DND-41 (cell line): ENCODE data around the gene INPP4A.

Source experiments
- ATAC-seq: fragments of 200-7000 bp; cut with Tn5 transposase; 3 replicates; pipeline ENCODE4 v1.9.1; 2021; ENCODE audit warnings: low read depth; ENCODE audit not compliant: insufficient read depth
- DNase-seq: peaks from one replicate; pipeline ENCODE4 v3.0.0-alpha.2; 2020
- H2AFZ ChIP-seq: 2 replicates; pipeline ENCODE4 v1.6.0; 2012; ENCODE audit warnings: low read depth, low read length
- H3K27ac ChIP-seq: 2 replicates; pipeline ENCODE4 v1.5.1; 2012; ENCODE audit warnings: low read length, inconsistent platforms
- H3K27me3 ChIP-seq: fragments of 200-600 bp; sonication (generic); 2 replicates; pipeline ENCODE4 v1.6.0; 2012; ENCODE audit warnings: low read length, mild to moderate bottlenecking, inconsistent platforms; ENCODE audit not compliant: insufficient read depth, poor library complexity
- H3K36me3 ChIP-seq: 2 replicates; pipeline ENCODE4 v1.5.1; 2012; ENCODE audit warnings: low read length, inconsistent platforms; ENCODE audit not compliant: insufficient read depth
- H3K4me1 ChIP-seq: 2 replicates; pipeline ENCODE4 v1.5.1; 2012; ENCODE audit warnings: mild to moderate bottlenecking, low read length; ENCODE audit not compliant: insufficient read depth
- H3K4me2 ChIP-seq: 2 replicates; pipeline ENCODE4 v1.6.0; 2012; ENCODE audit warnings: mild to moderate bottlenecking, moderate library complexity, low read length, inconsistent platforms; ENCODE audit not compliant: insufficient read depth
- H3K4me3 ChIP-seq, 2 experiments: fragments of 200-600 bp in 1 of 2; shearing (Covaris generic) in 1 of 2; 2 replicates each; pipeline ENCODE4 v1.5.1; 2012 to 2016; ENCODE audit warnings: inconsistent platforms in 2 of 2, low read length in 2 of 2, mild to moderate bottlenecking in 2 of 2, low read depth in 1 of 2, moderate library complexity in 1 of 2
- H3K79me2 ChIP-seq: 2 replicates; pipeline ENCODE4 v1.6.0; 2012; ENCODE audit warnings: low read length, inconsistent platforms; ENCODE audit not compliant: insufficient read depth
- H3K9ac ChIP-seq: 2 replicates; pipeline ENCODE4 v1.6.0; 2012; ENCODE audit warnings: low read depth, mild to moderate bottlenecking, inconsistent platforms, low read length, moderate library complexity
- H3K9me3 ChIP-seq: 2 replicates; pipeline ENCODE4 v1.5.1; 2012; ENCODE audit warnings: low read length, moderate library complexity, mild to moderate bottlenecking, inconsistent platforms; ENCODE audit not compliant: insufficient read depth, severe bottlenecking
- H4K20me1 ChIP-seq: 2 replicates; pipeline ENCODE4 v1.6.0; 2012; ENCODE audit warnings: low read length; ENCODE audit not compliant: insufficient read depth
- EZH2 ChIP-seq: IDR thresholded peaks from 3 replicates; pipeline ENCODE4 v1.6.1; 2012; ENCODE audit warnings: borderline replicate concordance, low read depth, mild to moderate bottlenecking, moderate library complexity, low read length, inconsistent platforms; ENCODE audit not compliant: severe bottlenecking
- TF ChIP-seq, protein P1 (sequence below): IDR thresholded peaks from 2 replicates; pipeline ENCODE4 v1.5.1; 2012; ENCODE audit warnings: borderline replicate concordance, low read length, moderate library complexity, mild to moderate bottlenecking; ENCODE audit not compliant: poor library complexity, severe bottlenecking; ENCODE audit errors: extremely low read depth

The INPP4A gene

DNA sequence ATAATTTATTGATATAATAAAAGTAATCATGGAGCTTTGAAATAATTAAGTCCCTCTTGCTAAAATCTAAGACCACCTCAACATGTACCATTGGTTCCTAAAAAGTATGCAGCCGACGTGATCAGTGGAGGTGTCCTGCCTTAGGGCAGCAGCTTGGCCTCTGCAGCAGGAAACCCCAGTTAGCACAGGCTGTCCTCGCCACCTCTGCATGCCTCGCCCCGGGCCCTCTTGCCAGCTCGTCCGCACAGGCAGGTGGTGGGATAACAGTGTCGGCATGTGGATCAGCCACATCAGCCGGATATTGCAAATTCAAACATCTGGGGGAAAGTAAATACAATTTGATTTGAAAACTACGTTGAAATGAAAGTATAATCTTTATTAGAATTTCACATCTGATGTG, 140.7 kb downstream of the INPP4A start:
- H3K4me1 ChIP-seq: peaks cover 11% of the 10 kb centered on the region
- H3K36me3 ChIP-seq: peaks cover 49% of the 10 kb centered on the region
- H3K27me3 ChIP-seq: no peaks in the 10 kb centered on the region
- no peak overlapping the region for H3K4me2 ChIP-seq
- no peak overlapping the region for H3K4me3 ChIP-seq
- ATAC-seq (no peak), DNase-seq (no peak)
- TF ChIP-seq, protein P1, sequence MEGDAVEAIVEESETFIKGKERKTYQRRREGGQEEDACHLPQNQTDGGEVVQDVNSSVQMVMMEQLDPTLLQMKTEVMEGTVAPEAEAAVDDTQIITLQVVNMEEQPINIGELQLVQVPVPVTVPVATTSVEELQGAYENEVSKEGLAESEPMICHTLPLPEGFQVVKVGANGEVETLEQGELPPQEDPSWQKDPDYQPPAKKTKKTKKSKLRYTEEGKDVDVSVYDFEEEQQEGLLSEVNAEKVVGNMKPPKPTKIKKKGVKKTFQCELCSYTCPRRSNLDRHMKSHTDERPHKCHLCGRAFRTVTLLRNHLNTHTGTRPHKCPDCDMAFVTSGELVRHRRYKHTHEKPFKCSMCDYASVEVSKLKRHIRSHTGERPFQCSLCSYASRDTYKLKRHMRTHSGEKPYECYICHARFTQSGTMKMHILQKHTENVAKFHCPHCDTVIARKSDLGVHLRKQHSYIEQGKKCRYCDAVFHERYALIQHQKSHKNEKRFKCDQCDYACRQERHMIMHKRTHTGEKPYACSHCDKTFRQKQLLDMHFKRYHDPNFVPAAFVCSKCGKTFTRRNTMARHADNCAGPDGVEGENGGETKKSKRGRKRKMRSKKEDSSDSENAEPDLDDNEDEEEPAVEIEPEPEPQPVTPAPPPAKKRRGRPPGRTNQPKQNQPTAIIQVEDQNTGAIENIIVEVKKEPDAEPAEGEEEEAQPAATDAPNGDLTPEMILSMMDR: no peak
- TF ChIP-seq EZH2: no peak
- no peaks in the 10 kb centered on the region for H3K9me3 ChIP-seq
- no peak overlapping the region for H2AFZ ChIP-seq
- no peaks in the 10 kb centered on the region for H3K79me2 ChIP-seq
- H4K20me1 ChIP-seq: no peaks in the 10 kb centered on the region
- no peak overlapping the region for H3K27ac ChIP-seq
- no peak overlapping the region for H3K9ac ChIP-seq

DNA sequence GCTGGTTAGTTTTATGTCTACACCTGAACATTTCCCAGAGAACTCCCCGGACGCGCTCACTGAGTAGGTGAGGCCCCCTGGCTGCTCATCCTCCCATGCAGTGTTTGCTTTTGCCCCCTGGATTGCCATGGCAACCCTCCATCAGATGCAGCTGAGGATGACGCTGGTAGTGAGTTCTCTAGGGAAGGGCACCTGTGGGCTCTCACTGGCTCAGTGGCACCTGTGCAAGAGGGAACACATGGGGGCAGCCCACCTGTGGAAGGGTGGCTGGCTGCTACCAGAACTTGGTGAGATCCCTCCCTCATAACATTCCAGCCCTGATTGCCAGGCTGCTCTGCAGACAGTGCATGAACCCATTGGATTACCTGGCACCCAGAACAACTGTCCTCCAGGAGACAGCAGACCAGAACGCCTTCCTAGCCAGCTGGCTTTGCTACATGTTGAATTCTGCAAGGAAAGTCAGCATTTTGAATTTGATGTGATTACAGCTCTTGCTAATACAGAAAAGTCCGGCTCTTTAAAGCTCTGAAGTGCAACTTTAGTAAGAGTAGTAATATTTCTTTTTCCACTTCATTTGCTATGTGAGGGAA, 142.0 kb downstream of the INPP4A start:
- Histone ChIP-seq H2AFZ (no peak overlapping the region), H3K36me3 (peaks cover 51% of the 10 kb centered on the region), H3K4me3 (no peak overlapping the region), H3K9me3 (no peaks in the 10 kb centered on the region), H4K20me1 (no peaks in the 10 kb centered on the region), H3K4me2 (no peak overlapping the region), H3K27ac (no peak overlapping the region), H3K27me3 (no peaks in the 10 kb centered on the region), H3K9ac (no peak overlapping the region), H3K79me2 (no peaks in the 10 kb centered on the region), H3K4me1 (peaks cover 11% of the 10 kb centered on the region)
- DNase-seq (no peak), ATAC-seq (no peak)
- TF ChIP-seq EZH2: no peak
- TF ChIP-seq, protein P1: no peak

DNA sequence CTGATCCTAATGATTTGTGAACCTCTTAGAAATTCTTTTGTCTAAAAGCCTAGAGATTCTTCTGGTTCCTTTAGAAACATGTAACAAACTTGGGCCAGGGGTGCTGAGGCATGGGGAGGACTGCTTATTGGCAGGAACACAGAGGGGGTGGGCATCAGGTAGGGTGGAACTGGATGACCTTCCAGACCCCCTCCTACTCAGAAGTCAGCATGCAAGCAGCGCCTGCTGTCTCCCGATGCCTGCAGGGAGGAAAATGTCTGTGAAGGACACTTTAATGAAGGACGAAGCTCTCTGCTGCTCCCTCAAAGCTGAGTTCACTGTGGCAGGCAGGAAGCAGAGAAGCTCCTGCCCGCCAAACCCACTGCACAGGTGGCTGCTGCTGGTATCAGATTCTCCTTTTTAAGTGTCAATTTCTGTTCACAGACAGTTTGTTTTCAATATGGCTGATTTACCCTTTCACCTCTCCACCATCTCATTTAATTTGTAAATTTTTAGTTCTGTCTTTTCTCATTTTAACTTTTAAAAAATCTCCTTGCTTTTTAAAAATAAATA, 144.3 kb downstream of the INPP4A start:
- no peak overlapping the region for H3K4me3 ChIP-seq
- peak; percentile 50 for DNase-seq
- H3K27me3 ChIP-seq: no peaks in the 10 kb centered on the region
- no peaks in the 10 kb centered on the region for H4K20me1 ChIP-seq
- peaks cover 11% of the 10 kb centered on the region for H3K4me1 ChIP-seq
- peaks cover 53% of the 10 kb centered on the region for H3K36me3 ChIP-seq
- H2AFZ ChIP-seq: no peak overlapping the region
- peak; percentile 79 for ATAC-seq
- no peak overlapping the region for H3K9ac ChIP-seq
- H3K4me2 ChIP-seq: no peak overlapping the region
- H3K9me3 ChIP-seq: peaks cover 4% of the 10 kb centered on the region
- TF ChIP-seq, protein P1: no peak
- no peak for TF ChIP-seq EZH2
- H3K27ac ChIP-seq: peak overlapping the region; percentile 67
- H3K79me2 ChIP-seq: no peaks in the 10 kb centered on the region
